Measurements from ENCODE around the gene DEFB114. TPM values are rescaled to one million over a fixed set of nuclear protein-coding genes. Genes with fewer than 3 reads are reported as not detected.

DEFB114 gene
- total RNA-seq, 3 donors from 2014 or later = not detected

DNA sequence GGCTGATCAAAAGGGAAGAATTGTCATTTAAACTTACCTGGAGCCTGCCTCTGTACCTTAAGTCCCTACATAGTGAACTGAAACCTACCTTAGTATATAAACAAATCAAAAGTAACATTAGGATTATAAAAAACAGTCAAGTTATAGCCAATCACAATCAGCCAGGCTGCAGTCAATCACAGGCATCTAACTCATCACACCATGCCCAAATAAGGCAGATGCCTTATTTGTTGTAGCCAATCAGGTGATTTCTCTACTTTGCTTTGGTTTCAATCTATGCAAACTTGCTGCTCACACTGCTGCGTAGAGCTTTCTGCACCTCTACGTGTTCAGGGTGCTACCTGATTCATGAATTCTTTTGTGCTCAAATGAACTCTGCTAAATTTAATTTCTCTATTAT lies 23.8 kb upstream of the DEFB114 start:
- H3K9me3 ChIP-seq = no peaks in the 10 kb centered on the region
- no peaks in the 10 kb centered on the region for H3K27me3 ChIP-seq
- H3K4me1 ChIP-seq = no peaks in the 10 kb centered on the region
- H3K36me3 ChIP-seq = no peaks in the 10 kb centered on the region
- intact Hi-C loops (cut with DNase I; ENCODE audit: low total_unique reads) = no loop called here
- H3K4me3 ChIP-seq = no peak overlapping the region
- TF ChIP-seq, protein P1, sequence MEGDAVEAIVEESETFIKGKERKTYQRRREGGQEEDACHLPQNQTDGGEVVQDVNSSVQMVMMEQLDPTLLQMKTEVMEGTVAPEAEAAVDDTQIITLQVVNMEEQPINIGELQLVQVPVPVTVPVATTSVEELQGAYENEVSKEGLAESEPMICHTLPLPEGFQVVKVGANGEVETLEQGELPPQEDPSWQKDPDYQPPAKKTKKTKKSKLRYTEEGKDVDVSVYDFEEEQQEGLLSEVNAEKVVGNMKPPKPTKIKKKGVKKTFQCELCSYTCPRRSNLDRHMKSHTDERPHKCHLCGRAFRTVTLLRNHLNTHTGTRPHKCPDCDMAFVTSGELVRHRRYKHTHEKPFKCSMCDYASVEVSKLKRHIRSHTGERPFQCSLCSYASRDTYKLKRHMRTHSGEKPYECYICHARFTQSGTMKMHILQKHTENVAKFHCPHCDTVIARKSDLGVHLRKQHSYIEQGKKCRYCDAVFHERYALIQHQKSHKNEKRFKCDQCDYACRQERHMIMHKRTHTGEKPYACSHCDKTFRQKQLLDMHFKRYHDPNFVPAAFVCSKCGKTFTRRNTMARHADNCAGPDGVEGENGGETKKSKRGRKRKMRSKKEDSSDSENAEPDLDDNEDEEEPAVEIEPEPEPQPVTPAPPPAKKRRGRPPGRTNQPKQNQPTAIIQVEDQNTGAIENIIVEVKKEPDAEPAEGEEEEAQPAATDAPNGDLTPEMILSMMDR (IDR thresholded peaks at IDR 0.05) = no peak
- TF ChIP-seq POLR2A (IDR thresholded peaks at IDR 0.05) (no peak), POLR2AphosphoS5 (IDR thresholded peaks at IDR 0.05) (no peak)
- no peak for DNase-seq (ENCODE audit: low spot score in 2 of 2)
- no peak overlapping the region for H3K27ac ChIP-seq

GRCh38 chr6:49986551-49986950 lies 22.6 kb upstream of the DEFB114 start:
- Histone ChIP-seq H3K9me3 (no peaks in the 10 kb centered on the region), H3K27ac (no peak overlapping the region), H3K4me1 (no peaks in the 10 kb centered on the region), H3K4me3 (no peak overlapping the region), H3K27me3 (no peaks in the 10 kb centered on the region), H3K36me3 (no peaks in the 10 kb centered on the region)
- TF ChIP-seq, protein P1 (IDR thresholded peaks at IDR 0.05) = no peak
- TF ChIP-seq POLR2A (IDR thresholded peaks at IDR 0.05) (no peak), POLR2AphosphoS5 (IDR thresholded peaks at IDR 0.05) (no peak)
- intact Hi-C loops (cut with DNase I; ENCODE audit: low total_unique reads) = no loop called here
- DNase-seq (ENCODE audit: low spot score in 2 of 2) = no peak

DNA sequence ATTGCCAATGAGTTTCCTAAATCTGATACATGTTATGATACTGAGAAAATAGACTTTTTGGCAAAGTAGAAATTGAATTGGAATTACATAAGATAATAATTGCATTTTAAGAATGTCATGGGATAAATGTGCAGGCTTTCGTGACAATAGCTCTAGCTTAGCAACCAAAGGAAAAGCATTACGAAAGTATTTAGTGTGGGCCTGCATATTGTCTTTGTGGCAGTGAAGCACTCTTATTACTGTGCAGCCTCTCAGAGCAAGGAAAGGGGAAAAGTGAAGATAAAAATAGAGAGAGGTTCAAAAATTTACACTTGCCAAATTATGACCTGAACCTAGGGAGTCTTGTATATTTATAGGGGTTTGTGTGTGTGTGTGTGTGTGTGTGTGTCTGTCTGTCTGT lies 18.1 kb upstream of the DEFB114 start:
- DNase-seq (ENCODE audit: low spot score in 2 of 2) = no peak
- Histone ChIP-seq H3K4me3 (no peak overlapping the region), H3K4me1 (no peaks in the 10 kb centered on the region), H3K27me3 (no peaks in the 10 kb centered on the region), H3K27ac (no peak overlapping the region), H3K36me3 (no peaks in the 10 kb centered on the region), H3K9me3 (no peaks in the 10 kb centered on the region)
- TF ChIP-seq, protein P1 (IDR thresholded peaks at IDR 0.05) = no peak
- TF ChIP-seq POLR2AphosphoS5 (IDR thresholded peaks at IDR 0.05) = no peak
- TF ChIP-seq POLR2A (IDR thresholded peaks at IDR 0.05) = no peak
- intact Hi-C loops (cut with DNase I; ENCODE audit: low total_unique reads) = no loop called here

- no peak overlapping the region for H3K27ac ChIP-seq
- intact Hi-C loops (cut with DNase I; ENCODE audit: low total_unique reads) = no loop called here
These were observed 16.9 kb upstream of the DEFB114 start for GRCh38 chr6:49980898-49981297.

DNA sequence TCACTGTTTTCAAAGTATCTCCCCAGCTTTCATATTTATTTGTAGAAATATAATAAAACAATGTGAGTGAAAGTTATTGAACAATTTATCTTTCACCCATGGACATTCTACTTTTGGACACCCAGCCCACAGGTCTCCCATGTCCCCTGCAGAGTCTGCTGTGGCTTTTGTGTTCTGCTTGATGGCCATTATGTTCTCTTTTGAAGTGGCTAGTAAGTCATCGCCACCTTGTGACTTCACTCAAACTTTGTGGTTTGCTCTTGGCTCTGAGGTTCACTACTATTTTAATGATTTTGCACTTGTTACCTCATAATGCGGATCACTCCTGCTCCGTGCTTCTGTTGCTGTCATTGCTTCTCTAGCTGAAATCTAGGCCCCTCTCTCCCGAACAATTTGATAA lies 15.6 kb upstream of the DEFB114 start:
- DNase-seq (ENCODE audit: low spot score in 2 of 2) = no peak
- Histone ChIP-seq H3K27me3 (no peaks in the 10 kb centered on the region), H3K36me3 (no peaks in the 10 kb centered on the region), H3K27ac (no peak overlapping the region), H3K4me1 (no peaks in the 10 kb centered on the region), H3K4me3 (no peak overlapping the region), H3K9me3 (no peaks in the 10 kb centered on the region)
- TF ChIP-seq POLR2AphosphoS5 (IDR thresholded peaks at IDR 0.05) (no peak), POLR2A (IDR thresholded peaks at IDR 0.05) (no peak)
- TF ChIP-seq, protein P1 (IDR thresholded peaks at IDR 0.05) = no peak
- intact Hi-C loops (cut with DNase I; ENCODE audit: low total_unique reads) = no loop called here

More at GRCh38 chr6:49980898-49981297, 16.9 kb upstream of the DEFB114 start:
- Histone ChIP-seq H3K36me3 (no peaks in the 10 kb centered on the region), H3K4me1 (no peaks in the 10 kb centered on the region), H3K9me3 (no peaks in the 10 kb centered on the region), H3K4me3 (no peak overlapping the region), H3K27me3 (no peaks in the 10 kb centered on the region)
- no peak for TF ChIP-seq POLR2AphosphoS5 (IDR thresholded peaks at IDR 0.05)
- TF ChIP-seq, protein P1 (IDR thresholded peaks at IDR 0.05) = no peak
- DNase-seq (ENCODE audit: low spot score in 2 of 2) = no peak
